ENCODE measurements around the gene CRACDL. TPM values are rescaled to one million over a fixed set of nuclear protein-coding genes. Genes with fewer than 3 reads are reported as not detected.

The CRACDL gene
- total RNA-seq, 4 donors from 2014 or later: 0.94 to 5.8 (median 1.8) TPM

GRCh38 chr2:98895901-98896300 lies 40.1 kb downstream of the CRACDL start:
- H3K4me1 ChIP-seq: no peaks in the 10 kb centered on the region
- WGBS, 2 donors (ENCODE audit: low coverage in 1 of 2): 66 to 82% methylated on average over 6 to 7 of the region's 9 CpGs
- no peaks in the 10 kb centered on the region for H3K9me3 ChIP-seq
- no peak for TF ChIP-seq POLR2AphosphoS5 (IDR thresholded peaks at IDR 0.05)
- no peak for TF ChIP-seq POLR2A (IDR thresholded peaks at IDR 0.05)
- TF ChIP-seq EP300 (IDR thresholded peaks at IDR 0.05): no peak
- no peak for TF ChIP-seq CTCF (IDR thresholded peaks at IDR 0.05)
- H3K27me3 ChIP-seq: no peaks in the 10 kb centered on the region
- no peaks in the 10 kb centered on the region for H3K36me3 ChIP-seq
- ATAC-seq: no peak
- H3K4me3 ChIP-seq: no peak overlapping the region
- H3K27ac ChIP-seq: no peak overlapping the region

- no peak overlapping the region for H3K27ac ChIP-seq
- TF ChIP-seq EP300 (IDR thresholded peaks at IDR 0.05) (no peak), POLR2AphosphoS5 (IDR thresholded peaks at IDR 0.05) (no peak), POLR2A (IDR thresholded peaks at IDR 0.05) (no peak), CTCF (IDR thresholded peaks at IDR 0.05) (no peak)
- H3K9me3 ChIP-seq: peaks cover 0 to 3% (median 0%) of the 10 kb centered on the region in 3 donors
- no peaks in the 10 kb centered on the region for H3K27me3 ChIP-seq
- ATAC-seq: no peak
- no peaks in the 10 kb centered on the region for H3K36me3 ChIP-seq
- H3K4me3 ChIP-seq: no peak overlapping the region
- H3K4me1 ChIP-seq: no peaks in the 10 kb centered on the region
- WGBS, 2 donors (ENCODE audit: low coverage in 1 of 2): 80 to 98% methylated on average over 5 to 7 of the region's 7 CpGs
These were observed 40.8 kb downstream of the CRACDL start for GRCh38 chr2:98895221-98895620.

GRCh38 chr2:98894331-98895000 lies 41.6 kb downstream of the CRACDL start:
- Histone ChIP-seq H3K4me3 (no peak overlapping the region), H3K4me1 (no peaks in the 10 kb centered on the region), H3K36me3 (no peaks in the 10 kb centered on the region), H3K27me3 (no peaks in the 10 kb centered on the region), H3K9me3 (peaks cover 0 to 4% (median 0%) of the 10 kb centered on the region in 3 donors), H3K27ac (no peak overlapping the region)
- no peak for ATAC-seq
- WGBS, 2 donors (ENCODE audit: low coverage in 1 of 2): 87 to 93% methylated on average over 5 to 11 of the region's 11 CpGs
- TF ChIP-seq CTCF (IDR thresholded peaks at IDR 0.05) (no peak), POLR2AphosphoS5 (IDR thresholded peaks at IDR 0.05) (no peak), EP300 (IDR thresholded peaks at IDR 0.05) (no peak), POLR2A (IDR thresholded peaks at IDR 0.05) (no peak)

GRCh38 chr2:98893911-98894321 lies 42.1 kb downstream of the CRACDL start:
- peaks cover 0 to 6% (median 0%) of the 10 kb centered on the region in 3 donors for H3K9me3 ChIP-seq
- H3K27ac ChIP-seq: no peak overlapping the region
- no peak overlapping the region for H3K4me3 ChIP-seq
- no peaks in the 10 kb centered on the region for H3K27me3 ChIP-seq
- H3K4me1 ChIP-seq: no peaks in the 10 kb centered on the region
- H3K36me3 ChIP-seq: no peaks in the 10 kb centered on the region
- no peak for ATAC-seq
- 81 to 86% methylated on average over 1 to 8 of the region's 10 CpGs for WGBS, 2 donors (ENCODE audit: low coverage in 1 of 2)
- TF ChIP-seq CTCF (IDR thresholded peaks at IDR 0.05) (no peak), EP300 (IDR thresholded peaks at IDR 0.05) (no peak), POLR2A (IDR thresholded peaks at IDR 0.05) (no peak), POLR2AphosphoS5 (IDR thresholded peaks at IDR 0.05) (no peak)

- Histone ChIP-seq H3K27me3 (no peaks in the 10 kb centered on the region), H3K36me3 (no peaks in the 10 kb centered on the region), H3K9me3 (peaks cover 0 to 15% (median 0%) of the 10 kb centered on the region in 3 donors), H3K4me3 (no peak overlapping the region), H3K4me1 (no peaks in the 10 kb centered on the region), H3K27ac (no peak overlapping the region)
- 67% methylated on average over 1 of the region's 6 CpGs; no CpG with 5 or more reads in 1 of the 2 donors for WGBS, 2 donors (ENCODE audit: low coverage in 1 of 2)
- TF ChIP-seq CTCF (IDR thresholded peaks at IDR 0.05): no peak
- no peak for TF ChIP-seq POLR2A (IDR thresholded peaks at IDR 0.05)
- TF ChIP-seq EP300 (IDR thresholded peaks at IDR 0.05): no peak
- TF ChIP-seq POLR2AphosphoS5 (IDR thresholded peaks at IDR 0.05): no peak
- no peak for ATAC-seq
These were observed 43.2 kb downstream of the CRACDL start for GRCh38 chr2:98892871-98893270.

Data from gastroesophageal sphincter (tissue), 4 donors.